Measurements from ENCODE around the gene LRRC45.

LRRC45 gene

DNA sequence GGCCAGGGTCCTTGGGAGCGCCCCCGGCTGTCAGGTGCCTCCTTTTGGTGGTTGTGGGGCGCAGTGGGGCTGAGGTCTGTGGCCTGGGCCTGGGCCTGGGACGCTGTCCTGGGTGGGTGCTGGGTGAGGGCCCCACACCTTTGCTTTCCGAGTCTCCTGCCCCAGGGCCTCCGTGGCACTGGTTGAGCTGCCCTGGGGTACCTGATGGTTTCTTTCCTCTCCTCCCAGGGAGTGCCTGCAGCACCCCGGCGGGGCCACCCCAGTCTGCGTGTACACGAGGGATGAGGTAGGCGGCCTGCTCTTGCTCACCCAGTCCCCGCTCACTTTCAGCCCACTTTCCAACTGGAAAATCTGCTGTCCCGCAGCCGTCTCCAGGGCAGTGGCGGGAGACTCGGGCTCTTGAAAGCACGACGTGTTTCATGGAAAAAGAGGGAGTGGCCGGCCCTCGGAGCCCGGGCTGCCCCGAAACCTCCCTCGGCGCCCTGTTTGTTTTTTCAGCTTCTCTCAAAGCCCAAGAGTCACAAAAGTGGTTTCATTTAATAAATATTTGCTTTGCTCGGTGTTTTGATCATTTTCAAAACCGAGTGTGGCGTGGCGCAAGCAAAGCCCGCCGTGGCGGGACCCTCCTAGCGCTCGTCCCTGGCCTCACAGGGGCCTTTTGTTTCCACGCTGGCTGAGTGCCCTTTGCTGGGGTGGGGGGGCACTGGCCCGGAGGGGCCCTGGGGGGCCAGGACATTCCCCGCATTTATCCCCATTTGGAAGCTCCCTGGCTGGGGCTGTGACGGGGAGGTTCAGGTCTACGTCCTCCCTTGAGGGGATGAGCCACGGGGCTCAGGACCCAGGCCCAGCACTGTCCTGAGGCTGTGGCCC, 28.3 kb upstream of the LRRC45 start:
- DNase-seq: no peak

DNA sequence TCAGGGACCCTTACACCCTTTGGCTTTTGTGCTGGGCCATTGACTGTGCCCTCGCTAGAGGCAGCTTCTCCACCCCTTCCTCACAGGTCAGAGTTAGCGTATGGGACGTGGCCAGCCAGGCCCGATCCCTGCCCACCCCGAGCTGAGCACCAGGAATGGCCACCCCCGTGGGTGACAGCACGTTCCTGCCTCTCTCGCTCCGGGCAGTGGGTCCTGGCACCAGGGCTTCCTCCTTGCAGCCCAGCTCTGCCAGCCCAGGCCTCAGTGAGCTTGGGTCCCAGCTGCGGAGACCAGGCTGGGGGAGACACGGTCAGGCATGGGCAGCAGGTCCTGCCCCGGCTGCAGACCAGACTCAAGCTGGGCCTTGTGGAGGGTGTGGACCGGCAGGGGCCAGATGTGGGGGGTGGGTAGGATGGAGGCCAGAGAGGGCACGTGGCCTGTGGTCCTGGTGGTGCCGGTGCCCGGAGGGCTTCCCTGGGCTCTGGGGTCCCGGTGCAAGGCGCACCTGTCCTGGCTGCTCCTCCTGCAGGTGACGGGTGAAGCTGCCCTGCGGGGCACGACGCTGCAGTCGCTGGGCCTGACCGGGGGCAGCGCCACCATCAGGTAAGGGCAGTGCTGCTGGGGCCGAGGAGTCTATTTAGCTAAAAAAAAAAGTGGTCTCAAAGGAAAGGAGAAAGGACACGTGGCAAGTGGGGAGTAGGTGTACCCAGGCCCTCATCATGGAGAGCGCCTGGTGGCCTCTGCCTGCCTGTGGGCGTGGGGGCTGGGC, 27.5 kb upstream of the LRRC45 start:
- no peak for DNase-seq

DNA sequence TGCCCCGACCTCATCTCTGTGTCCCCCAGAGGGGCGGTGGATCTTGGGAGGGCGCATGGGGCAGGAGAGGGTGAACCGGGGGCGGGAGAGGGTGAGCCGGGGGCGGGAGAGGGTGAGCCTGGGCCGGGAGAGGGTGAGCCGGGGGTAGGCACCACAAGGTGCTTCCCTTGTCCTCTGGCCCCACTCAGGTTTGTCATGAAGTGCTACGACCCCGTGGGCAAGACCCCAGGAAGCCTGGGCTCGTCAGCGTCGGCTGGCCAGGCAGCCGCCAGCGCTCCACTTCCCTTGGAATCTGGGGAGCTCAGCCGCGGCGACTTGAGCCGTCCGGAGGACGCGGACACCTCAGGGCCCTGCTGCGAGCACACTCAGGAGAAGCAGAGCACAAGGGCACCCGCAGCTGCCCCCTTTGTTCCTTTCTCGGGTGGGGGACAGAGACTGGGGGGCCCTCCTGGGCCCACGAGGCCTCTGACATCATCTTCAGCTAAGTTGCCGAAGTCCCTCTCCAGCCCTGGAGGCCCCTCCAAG, 26.8 kb upstream of the LRRC45 start:
- no peak for DNase-seq

DNA sequence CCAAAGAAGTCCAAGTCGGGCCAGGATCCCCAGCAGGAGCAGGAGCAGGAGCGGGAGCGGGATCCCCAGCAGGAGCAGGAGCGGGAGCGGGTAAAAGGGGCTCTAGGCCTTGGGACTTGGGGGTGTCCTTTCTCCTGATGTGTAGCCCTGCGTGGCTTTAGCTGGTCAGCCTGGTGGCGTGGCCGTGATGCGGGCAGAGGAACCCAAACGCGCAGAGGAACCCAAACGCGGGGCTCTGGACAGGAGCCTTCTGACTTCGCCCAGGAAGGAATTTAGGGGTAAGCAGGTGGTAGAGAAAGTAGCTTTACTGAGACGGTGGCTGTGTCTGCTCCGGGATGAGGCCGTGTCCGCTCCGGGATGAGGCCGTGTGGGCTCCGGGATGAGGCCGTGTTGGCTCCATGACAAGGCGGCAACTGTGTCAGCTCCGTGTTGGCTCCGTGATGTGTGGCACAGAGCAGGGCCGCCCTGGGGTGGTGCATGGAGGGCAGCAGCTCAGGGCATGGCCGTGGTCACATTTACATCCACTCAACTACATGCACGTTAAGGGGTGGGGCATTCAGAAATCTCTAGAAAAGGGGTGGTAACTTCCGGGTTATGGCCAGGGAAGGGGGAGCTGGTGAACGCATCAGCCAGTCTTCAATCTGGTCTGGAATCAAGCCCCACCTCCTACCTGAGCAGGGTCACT, 26.2 kb upstream of the LRRC45 start:
- DNase-seq: no peak

DNA sequence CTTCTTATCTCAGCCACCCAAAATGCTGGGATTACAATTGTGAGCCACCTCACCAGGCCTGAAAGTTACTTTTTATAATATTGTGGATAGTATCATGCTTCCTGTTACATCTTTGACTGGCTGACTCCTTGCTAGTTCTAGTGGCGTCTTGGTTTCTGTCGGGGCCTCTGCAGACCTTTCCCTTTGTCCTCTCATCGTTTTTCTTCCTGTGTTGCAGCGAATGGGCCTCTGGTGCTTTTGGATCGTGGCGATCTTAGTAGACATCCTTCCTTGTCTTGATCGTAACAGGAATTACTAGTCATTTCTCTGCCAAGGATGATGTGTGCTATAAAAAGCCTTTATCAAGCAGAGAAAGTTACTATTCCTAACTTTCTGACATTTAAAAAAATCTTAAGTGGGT, 24.9 kb upstream of the LRRC45 start:
- no peak for DNase-seq

DNA sequence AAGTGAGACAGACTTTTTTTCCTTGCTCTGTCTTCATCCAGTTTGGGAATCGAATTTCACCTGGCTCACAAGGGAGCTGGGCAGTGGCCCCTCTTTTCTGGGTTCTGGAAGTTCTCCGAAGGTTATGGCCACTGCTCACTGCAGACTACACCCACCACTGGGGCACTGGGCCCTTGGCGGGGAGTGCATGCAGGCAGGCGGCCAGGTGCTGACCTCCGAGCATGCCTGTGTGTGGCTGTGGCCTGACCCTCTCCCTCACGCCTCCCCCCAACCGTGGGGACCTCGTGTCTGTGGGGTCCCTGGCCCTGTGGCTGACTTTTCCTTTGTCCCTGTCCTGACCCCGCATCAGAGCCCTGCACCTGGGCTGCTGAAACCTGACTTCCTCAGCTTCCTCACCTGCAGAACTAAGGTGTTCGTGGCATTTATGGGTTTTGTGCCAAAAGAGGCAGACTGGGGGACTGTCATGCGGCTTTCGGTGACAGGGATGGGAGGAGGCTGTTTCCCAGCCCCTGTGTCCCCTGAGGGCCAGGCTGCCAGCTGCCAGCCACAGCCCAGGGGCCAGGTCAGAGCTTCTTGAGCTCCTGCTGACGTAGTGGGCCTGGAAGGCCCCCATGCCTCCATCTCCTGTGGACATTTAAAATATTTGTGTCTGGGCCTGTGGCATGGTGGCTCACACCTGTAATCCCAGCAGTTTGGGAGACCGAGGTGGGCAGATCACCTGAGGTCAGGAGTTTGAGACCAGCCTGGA, 24.2 kb upstream of the LRRC45 start:
- no peak for DNase-seq

DNA sequence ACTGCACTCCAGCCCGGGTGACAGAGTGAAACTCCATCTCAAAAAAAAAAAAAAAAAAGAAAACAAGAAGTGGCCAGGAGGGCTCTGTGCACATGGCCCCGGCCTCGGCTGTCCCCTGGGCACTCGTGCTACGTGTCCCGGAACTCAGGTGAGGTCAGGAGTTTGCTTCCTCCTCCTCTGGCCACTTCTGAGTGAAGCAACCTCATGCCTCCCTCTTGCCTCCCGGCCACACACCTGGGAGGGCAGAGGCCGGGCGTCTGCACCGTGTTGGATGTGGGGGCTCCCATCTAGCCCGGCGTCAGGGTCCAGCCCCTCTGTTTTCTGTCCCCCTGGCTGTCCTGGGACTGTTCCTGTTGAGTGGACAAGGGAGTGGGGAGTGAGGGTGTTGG, 23.5 kb upstream of the LRRC45 start:
- DNase-seq: no peak

DNA sequence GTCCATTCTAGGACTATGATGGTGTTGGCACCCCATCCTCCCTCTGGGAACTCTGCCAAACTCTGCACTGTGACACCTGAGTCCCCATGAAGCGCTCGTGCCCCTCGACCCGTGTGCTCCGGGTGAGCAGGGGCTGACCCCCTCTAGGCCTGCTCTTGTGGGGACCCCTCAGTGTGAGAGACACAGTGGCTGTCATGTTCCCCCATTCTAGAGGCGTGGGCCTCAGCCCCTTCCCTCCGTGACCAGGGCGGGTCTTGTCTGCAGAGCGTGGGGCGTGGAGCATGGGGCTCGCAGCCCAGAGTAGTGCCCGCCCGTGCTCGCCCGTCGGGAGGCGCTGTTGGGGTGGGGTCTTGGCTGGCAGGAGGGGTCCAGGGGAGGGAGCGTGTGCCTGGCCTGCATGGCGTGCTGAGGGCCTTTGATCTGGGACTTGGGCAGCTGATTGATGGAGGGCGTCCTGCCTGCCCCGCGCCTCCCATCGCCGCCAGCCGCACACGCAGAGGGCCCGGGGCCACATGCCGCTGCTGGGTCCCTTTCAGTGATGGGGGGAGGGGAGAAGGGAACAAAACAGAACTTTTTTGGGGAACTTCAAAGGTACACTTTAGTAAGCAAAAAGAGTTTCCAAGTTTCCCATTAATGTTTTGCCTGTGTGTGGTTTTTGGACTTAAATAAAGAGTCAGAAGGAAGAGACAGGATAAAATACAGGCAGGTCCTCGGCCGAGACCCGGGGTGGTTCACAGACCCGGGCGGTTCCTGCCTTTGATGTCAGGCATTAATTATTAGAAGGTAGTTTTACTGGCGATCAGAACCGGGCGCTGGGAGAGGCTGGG, 22.9 kb upstream of the LRRC45 start:
- DNase-seq: no peak

DNA sequence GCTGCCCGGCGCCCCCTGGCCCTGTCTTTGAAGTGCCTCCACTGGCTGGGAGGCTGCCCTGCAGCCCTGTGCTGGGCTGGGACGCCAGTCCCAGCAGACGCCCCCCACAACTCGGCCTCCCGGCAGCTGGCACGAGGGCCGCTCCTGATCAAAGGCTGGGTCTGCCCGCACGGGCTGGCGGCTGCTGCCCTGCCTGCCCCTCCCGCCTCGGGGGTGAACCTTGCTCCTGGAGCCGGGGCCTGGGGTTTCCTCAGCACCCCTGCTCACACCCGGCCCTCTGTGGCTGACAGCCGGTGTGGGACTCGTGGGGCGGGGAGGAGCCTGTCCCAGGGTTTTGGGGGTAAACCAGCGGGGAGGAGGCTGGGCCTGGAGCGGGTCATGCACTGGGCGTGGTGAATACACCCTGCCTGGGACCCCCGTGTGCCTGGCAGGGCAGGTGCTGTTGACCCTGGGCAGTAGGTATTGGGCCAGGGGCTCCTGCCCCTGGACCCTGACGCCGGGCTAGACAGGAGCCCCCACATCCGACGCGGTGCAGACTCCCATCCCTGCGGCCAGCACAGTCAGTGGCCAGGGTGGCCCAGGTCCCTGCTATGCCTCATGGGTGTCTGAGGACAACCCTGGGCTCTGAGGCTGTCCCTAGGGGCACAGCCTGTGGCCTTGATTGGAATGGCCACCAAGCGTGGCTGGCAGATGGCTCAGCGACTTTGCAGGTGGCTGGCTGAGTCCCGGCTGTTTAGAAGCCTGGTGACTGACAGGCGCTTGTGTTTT, 22.1 kb upstream of the LRRC45 start:
- DNase-seq: no peak

DNA sequence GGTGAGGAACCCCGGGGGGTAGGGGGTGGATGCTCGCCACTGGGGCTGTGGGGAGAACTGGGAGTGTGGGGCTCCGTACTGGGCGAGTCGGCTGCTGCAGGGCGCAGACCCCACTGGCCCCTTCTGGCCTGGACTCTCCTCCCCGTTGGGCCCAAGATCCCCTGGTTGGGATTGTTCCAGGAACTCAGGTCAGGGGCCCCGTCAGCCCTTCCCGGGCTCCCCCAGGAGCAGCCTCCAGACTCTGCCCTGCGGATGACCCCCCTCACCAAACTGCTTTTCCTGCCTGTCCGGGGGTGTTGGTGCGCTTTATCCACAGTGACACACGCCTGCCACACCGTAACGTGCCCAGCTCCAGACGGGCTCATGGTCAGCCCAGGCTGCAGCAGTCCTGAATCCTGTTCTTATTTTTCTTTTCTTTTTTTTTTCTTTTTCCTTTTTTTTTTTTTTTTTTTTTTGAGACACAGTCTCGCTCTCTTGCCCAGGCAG, 21.5 kb upstream of the LRRC45 start:
- DNase-seq: no peak

DNA sequence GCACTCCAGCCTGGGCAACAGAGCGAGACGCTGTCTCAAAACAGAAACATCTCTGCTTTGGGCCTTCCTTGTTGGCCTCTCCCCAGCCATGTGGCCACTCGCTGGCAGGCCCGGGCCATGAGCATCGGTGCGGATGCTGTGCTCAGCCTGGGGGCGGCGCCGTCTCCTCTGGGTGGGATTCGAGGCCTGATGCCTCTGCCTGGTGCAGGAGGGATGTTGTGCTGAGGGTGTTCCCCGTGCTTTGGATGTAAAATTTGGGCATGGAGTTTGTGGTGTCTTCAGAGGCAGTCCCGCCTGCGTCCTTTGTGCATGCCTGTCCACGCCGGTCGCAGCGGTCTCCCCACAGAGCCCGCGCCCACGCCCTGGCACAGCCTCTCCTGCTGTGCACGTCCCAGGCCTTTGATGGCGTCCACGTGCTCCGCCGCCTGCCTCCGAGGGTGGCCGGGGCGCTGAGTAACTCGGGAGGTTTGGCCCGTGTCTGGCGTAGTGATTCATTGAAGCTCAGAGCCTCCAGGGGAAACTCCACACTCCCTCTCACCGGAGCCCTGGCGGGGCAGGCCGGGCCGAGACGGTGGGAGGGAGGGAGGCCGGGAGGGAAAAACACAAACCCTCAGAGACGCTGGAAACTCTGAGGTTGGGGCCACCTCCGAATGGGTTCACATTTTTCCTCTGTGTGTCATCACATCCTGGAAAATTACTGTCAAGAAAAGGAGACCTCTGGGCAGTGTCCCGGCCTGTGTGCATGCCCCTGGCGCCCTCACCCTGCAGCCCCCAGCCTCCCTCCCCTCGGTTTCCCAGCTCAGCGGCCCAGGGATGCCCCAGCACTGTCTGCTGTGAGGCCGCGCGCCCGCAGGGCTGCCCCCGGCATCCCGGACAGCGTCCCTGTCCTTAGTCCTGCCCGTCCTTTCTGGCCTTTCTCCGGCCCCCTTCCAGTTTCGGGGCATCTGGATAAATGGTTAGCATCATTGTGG, 19.4 kb upstream of the LRRC45 start:
- DNase-seq: no peak

DNA sequence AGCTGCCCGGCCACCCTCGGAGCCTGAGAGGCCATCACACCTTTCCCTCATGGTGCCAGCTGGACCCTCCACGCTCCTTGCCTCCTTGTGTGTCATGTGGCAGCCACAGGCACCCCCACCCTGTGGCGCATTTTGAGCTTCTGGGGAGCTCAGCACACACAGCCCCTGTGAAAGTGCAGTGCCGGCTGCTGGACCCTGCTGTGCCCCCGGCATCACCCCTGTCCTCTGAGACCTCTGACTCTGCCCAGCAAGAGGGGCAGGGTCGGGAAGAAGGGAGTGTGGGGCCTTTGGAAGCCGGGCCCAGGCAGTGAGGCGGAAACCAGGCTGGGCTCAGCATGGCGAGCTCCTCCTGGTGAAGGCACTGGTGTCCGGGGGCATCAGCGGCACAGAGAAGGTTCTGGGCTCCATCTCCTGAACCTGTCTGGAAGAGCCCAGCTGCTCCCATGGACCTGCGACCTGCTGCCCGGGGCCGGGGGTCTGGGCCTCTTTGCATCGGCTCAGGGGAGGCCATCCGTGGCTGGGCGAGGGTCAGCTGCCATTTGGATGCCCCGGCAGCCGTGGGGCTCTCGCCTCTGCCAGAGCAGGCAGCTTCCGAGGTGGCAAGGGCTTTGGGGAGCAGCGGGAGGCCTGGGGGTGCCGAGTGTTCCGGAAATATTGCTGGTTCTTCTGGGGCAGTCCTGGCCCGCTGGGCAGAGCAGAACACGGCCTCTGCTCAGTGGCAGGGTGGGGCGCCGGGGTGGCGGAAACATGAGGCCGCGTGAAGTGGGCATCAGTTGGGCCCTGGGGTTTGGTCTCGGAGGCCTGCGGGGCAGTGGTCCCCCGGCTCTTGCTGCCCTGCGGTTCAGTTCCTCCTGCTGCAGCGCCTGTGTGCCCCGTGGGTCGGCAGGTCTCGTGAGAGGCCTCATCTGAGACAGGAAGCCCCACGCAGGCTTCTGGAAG, 18.3 kb upstream of the LRRC45 start:
- DNase-seq: no peak

DNA sequence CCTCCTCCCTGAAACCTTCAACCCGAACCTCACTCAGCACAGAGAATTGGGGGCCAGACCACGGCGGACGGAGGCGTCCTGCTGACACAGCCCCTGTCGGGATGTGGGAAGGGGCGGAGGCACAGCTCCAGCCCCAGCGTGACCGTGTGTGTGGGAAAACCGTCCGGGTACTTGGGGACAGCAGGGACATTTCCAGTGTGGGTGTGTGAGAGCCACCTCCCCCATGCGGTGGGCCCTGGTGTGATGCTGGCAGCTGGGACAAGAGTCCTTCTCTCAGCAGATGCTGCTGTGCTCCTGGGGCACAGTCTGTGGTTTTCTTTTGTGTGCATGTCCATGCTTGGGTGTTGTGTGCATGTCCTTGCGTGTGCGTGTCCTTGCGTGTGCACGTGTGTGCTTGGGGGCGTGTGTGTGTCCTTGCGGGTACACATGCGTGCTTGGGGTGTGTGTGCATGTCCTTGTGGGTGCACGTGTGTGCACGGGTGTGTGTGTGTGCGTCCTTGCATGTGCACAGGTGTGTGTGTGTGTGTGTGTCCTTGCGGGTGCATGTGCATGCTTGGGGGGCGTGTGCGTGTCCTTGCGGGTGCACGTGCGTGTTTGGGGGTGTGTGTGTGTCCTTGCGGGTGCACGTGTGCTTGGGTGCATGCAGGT, 17.3 kb upstream of the LRRC45 start:
- no peak for DNase-seq

DNA sequence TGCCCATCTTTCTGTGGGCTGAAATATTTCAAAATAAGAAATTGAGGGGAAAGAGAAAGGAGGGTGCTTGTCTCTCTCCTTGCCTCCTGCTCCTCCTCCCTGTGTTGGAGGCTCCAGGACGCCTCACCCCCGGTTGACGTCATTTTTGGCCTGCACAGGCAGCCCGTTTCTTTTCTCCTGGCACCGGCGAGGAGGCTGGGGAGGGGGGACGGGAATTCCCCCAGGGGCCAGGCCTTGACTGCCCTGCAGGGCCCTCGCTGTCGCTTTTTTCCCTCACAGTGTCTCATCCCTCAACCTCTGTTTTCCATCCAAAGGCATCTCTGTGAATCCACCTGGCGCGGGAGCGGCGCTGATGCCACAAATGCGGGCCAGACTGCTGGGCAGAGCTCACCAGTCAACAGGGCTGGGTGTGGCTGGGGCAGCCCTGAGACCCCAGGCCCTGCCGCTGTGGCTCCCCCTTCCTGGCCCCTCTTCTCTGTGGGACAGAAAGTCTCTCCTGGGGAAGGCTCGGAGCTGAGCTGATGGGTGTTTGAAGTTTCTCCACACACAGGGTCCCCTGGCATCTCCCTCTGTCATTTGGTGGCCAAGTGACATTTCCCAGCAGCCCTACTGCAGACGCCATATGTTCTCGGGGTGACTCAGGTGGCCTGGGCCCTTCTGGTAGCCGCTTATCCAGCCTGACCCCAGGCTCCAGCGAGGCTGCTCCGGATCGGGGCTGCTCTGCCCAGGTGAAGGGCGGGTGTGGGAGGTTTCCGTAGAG, 16.5 kb upstream of the LRRC45 start:
- no peak for DNase-seq

DNA sequence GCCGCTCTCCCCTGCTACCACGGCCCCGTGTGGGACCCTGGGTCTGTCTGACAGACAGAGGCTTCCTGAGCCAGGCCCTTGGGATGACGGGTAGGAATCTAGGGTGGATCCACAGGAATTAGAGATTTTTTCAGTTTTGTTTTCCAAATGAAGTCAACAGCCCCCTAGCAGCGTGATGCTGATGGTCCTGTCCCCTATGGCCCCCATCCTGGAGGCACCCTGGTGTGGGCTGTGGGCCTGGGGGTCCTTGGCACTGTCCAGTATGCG, 15.9 kb upstream of the LRRC45 start:
- no peak for DNase-seq

DNA sequence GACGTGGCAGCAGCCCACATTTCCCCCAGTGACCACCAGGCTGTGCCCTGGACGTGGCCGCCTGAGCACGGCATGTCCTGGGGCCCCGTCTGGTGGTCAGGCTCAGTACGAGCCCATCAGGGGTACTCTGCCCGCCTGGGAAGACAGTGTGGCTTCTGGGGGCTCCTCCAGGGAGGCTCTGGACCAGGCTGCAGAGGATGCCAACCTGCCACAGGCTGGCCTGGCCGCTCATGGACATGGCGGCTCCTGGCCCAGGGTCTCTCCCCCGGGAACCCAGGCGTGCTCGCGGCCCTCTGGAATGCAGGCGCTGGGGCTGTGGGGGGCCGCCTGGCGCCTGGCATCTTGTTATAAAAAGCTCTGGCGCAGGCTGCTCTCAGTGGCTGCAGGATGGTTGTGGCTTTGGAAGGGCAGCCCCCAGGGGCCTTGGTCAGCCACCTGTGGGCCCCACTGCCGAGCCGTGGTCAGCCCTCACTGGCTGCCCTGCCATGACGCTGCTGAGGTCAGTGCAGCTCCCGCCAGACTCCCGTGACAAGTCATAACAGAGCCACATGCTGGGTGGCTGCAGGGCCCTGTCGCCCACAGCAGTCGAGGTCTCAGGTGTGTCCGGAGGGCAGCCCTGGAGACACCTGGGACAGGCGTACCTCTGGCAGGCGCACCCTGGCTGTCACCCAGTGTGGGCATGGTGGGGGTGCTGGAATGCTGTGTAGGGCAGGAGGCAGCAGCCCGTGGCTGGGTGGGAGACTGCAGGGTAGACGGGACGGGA, 15.4 kb upstream of the LRRC45 start:
- DNase-seq: no peak
